GM12892 (cell line): ENCODE measurements around the gene ANAPC7. TPM values are rescaled to one million over a fixed set of nuclear protein-coding genes. Genes with fewer than 3 reads are reported as not detected.
A peak's percentile ranks its signal among the peaks of the same experiment; 100 is the strongest.
"Not testable (repeated sequence)": the region's sequence is repeated elsewhere in the genome, so short reads cannot be mapped to it uniquely, and the experiment has no call there.

Source experiments
- DNase-seq: peaks from one replicate; pipeline ENCODE4 v3.0.0; 2011; ENCODE audit not compliant: insufficient read length
- FAIRE-seq: peaks from 2 replicates; lab custom pipeline; 2011; peaks lifted over from hg19 to GRCh38; lab: Jason Lieb, UNC
- POLR2A ChIP-seq: IDR thresholded peaks from 2 replicates; pipeline ENCODE4 v1.6.1; 2011; ENCODE audit warnings: low read depth, low read length, control low read depth
- POLR2AphosphoS5 ChIP-seq: IDR thresholded peaks from 2 replicates; pipeline ENCODE4 v1.6.1; 2011; ENCODE audit warnings: low read depth, low read length, control low read depth
- TAF1 ChIP-seq: IDR thresholded peaks from 2 replicates; pipeline ENCODE4 v1.6.1; 2011; ENCODE audit warnings: low read depth, mild to moderate bottlenecking, control low read depth, low read length, borderline replicate concordance
- polyA plus RNA-seq: library from polyadenylated mRNA; unstranded; fragments of >200 nt; gene quantifications from one replicate; pipeline ENCODE4 v1.2.1, GENCODE V29; 2012; ENCODE audit warnings: missing spikeins, inconsistent platforms; ENCODE audit not compliant: missing spikeins

Gene ANAPC7
- 41.6 TPM for polyA plus RNA-seq

GRCh38 chr12:110403146-110403975 lies at the start of gene ANAPC7:
Gene ANAPC7, minus strand, starts transcription at chr12:110403708. Its CDS starts 81 bp downstream, at chr12:110403627.
- DNase-seq (peak; percentile 70), FAIRE-seq (peak; percentile 85)
- TF ChIP-seq TAF1 (peak; percentile 59; the same call in 1 of the 2 replicates), POLR2A (peak; percentile 85), POLR2AphosphoS5 (peak; percentile 92)

GRCh38 chr12:110451263-110451662 lies 47.8 kb upstream of the ANAPC7 start:
- TF ChIP-seq POLR2AphosphoS5 (no peak), TAF1 (no peak), POLR2A (no peak)
- FAIRE-seq = no peak
- DNase-seq = no peak

- FAIRE-seq = peak; percentile 96
- TF ChIP-seq POLR2AphosphoS5 (peak; percentile 75), TAF1 (peak; percentile 82), POLR2A (peak; percentile 86)
Observed at GRCh38 chr12:110449799-110450497, 46.4 kb upstream of the ANAPC7 start, which contains the start of gene ARPC3. Gene ARPC3, minus strand, starts transcription at chr12:110450337. Its CDS starts 77 bp downstream, at chr12:110450260.

GRCh38 chr12:110444455-110444854 lies 40.9 kb upstream of the ANAPC7 start:
- DNase-seq (no peak), FAIRE-seq (no peak)
- TF ChIP-seq POLR2A (no peak), POLR2AphosphoS5 (no peak), TAF1 (no peak)

More at GRCh38 chr12:110449799-110450497, 46.4 kb upstream of the ANAPC7 start, which contains the start of gene ARPC3:
- peak; percentile 80 for DNase-seq

- FAIRE-seq (no peak), DNase-seq (no peak)
- no peak for TF ChIP-seq POLR2A
- no peak for TF ChIP-seq TAF1
- TF ChIP-seq POLR2AphosphoS5 = no peak
Observed at GRCh38 chr12:110436231-110436630, 32.7 kb upstream of the ANAPC7 start.

GRCh38 chr12:110431957-110432587 lies 28.6 kb upstream of the ANAPC7 start:
- DNase-seq = no peak
- FAIRE-seq = no peak
- TF ChIP-seq TAF1 = no peak
- no peak for TF ChIP-seq POLR2AphosphoS5
- TF ChIP-seq POLR2A = no peak

GRCh38 chr12:110429676-110430075 lies 26.2 kb upstream of the ANAPC7 start:
- not testable (repeated sequence) for DNase-seq, FAIRE-seq

GRCh38 chr12:110426406-110426805 lies 22.9 kb upstream of the ANAPC7 start:
- TF ChIP-seq TAF1 = no peak
- no peak for TF ChIP-seq POLR2A
- TF ChIP-seq POLR2AphosphoS5 = no peak
- no peak for FAIRE-seq
- DNase-seq = no peak

- TF ChIP-seq POLR2A (no peak), TAF1 (no peak), POLR2AphosphoS5 (no peak)
- DNase-seq (no peak), FAIRE-seq (no peak)
Observed at GRCh38 chr12:110424237-110424636, 20.7 kb upstream of the ANAPC7 start.

- TF ChIP-seq POLR2A (no peak), TAF1 (no peak), POLR2AphosphoS5 (no peak)
- no peak for DNase-seq
- no peak for FAIRE-seq
Observed at GRCh38 chr12:110421701-110422100, 18.2 kb upstream of the ANAPC7 start.

GRCh38 chr12:110421159-110421661 lies 17.7 kb upstream of the ANAPC7 start:
- DNase-seq (no peak), FAIRE-seq (no peak)
- TF ChIP-seq TAF1 (no peak), POLR2AphosphoS5 (no peak), POLR2A (no peak)

GRCh38 chr12:110420644-110421043 lies 17.1 kb upstream of the ANAPC7 start:
- FAIRE-seq, DNase-seq: not testable (repeated sequence)

- not testable (repeated sequence) for DNase-seq, FAIRE-seq
Observed at GRCh38 chr12:110417113-110417512, 13.6 kb upstream of the ANAPC7 start.

GRCh38 chr12:110410086-110410485 lies 6.6 kb upstream of the ANAPC7 start:
- FAIRE-seq, DNase-seq: not testable (repeated sequence)

- FAIRE-seq, DNase-seq: not testable (repeated sequence)
Observed at GRCh38 chr12:110405126-110405662, 1.7 kb upstream of the ANAPC7 start.
